Activated CD4-positive, CD25-positive, alpha-beta regulatory T cell treated with anti-CD3 and anti-CD28 coated beads, Interleukin-2, amount 50 U/mL, for 24 hours (primary cell): Measurements from ENCODE around the gene HCN2.

Experiments used
- ATAC-seq, 2 donors: fragments of 150-1000 bp; cut with Tn5 transposase; one replicate each; pipeline ENCODE4 v1.10.0; 2021; ENCODE audit warnings: mild to moderate bottlenecking in 1 of 2, moderate library complexity in 1 of 2

HCN2 gene

DNA sequence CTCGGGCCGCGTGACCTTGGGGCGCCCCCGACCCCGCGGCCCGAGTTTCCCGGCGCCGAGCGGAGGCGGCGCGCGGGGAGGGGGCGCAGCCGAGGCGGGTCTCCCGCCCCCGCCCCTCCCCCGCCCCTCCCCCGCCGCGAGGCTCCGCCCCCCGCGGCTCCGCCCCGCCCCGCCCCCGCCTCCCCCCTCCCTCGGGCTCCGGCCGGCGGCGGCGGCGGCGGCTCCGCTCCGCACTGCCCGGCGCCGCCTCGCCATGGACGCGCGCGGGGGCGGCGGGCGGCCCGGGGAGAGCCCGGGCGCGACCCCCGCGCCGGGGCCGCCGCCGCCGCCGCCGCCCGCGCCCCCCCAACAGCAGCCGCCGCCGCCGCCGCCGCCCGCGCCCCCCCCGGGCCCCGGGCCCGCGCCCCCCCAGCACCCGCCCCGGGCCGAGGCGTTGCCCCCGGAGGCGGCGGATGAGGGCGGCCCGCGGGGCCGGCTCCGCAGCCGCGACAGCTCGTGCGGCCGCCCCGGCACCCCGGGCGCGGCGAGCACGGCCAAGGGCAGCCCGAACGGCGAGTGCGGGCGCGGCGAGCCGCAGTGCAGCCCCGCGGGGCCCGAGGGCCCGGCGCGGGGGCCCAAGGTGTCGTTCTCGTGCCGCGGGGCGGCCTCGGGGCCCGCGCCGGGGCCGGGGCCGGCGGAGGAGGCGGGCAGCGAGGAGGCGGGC is at the start of gene HCN2:
TSS of gene HCN2 (plus strand) at position 189 of the 703 bp plus-strand sequence. CDS start at position 254, 65 bp downstream.
- ATAC-seq: no peak

DNA sequence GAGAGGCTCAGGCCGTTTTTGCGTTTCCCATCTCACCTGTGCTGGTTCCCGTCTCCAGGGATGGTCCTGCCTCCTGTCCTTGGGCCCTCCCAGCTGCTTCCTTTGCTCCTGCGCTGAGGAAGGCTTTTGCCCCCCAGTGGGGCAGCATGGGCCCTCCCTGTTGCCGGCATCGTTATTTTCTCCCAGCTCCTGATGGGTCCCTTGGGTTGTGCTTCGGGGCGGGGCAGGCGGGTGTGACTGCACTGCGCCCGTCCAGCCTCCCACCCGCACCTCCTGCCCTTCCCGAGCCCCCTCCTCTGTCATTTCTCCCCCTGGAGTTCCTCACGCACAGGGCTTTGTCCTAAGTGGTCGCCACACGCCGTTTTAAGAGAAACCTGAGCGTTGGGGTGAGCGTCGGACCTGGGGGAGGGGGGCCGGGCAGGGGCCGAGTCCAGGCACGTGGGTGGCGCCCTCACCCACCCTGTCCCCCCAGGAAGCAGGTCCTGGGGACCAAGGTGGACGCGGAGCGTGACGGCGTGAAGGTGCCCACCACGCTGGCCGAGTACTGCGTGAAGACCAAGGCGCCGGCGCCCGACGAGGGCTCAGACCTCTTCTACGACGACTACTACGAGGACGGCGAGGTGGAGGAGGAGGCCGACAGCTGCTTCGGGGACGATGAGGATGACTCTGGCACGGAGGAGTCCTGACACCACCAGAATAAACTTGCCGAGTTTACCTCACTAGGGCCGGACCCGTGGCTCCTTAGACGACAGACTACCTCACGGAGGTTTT is 48.6 kb upstream of the HCN2 start:
- no peak for ATAC-seq

DNA sequence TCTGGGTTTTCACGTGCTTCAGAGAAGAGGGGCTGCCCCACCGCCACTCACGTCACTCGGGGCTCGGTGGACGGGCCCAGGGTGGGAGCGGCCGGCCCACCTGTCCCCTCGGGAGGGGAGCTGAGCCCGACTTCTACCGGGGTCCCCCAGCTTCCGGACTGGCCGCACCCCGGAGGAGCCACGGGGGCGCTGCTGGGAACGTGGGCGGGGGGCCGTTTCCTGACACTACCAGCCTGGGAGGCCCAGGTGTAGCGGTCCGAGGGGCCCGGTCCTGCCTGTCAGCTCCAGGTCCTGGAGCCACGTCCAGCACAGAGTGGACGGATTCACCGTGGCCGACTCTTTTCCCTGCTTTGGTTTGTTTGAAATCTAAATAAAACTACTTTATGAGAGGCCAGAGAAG is 48.0 kb upstream of the HCN2 start:
- ATAC-seq: no peak

DNA sequence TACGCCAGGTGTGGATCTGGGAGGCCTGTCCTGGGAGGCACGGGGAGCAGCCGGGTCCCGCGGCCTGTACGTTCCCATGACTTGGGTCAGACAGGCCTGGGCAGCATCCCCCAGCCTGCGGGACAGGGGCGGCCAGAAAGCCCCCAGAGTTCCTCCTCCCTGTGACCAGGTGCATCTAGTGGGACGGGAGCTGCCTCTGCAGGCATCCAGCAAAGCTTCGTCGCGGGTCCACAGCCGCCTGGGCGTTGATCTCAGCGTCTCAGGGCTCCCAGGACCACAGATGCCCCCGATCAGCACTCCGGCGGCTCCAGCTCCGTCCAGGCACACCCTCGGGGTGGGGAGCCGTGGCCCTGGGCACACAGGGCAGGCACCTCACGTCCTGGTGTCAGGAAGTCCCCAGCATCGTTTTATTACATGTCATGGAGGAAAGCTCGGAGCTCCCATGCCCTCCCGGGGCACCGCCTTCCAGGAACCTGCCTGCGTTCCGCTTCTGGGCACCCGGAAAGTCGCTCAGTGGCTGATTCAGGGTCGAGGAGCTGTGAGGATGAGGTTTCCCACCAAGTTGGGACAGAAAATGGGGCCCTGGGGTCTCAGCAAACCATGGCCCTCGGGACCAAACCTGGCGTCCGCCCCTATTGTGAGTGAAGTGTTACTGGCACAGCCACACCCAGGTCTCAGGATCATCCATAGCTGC is 47.4 kb upstream of the HCN2 start:
- ATAC-seq: no peak

DNA sequence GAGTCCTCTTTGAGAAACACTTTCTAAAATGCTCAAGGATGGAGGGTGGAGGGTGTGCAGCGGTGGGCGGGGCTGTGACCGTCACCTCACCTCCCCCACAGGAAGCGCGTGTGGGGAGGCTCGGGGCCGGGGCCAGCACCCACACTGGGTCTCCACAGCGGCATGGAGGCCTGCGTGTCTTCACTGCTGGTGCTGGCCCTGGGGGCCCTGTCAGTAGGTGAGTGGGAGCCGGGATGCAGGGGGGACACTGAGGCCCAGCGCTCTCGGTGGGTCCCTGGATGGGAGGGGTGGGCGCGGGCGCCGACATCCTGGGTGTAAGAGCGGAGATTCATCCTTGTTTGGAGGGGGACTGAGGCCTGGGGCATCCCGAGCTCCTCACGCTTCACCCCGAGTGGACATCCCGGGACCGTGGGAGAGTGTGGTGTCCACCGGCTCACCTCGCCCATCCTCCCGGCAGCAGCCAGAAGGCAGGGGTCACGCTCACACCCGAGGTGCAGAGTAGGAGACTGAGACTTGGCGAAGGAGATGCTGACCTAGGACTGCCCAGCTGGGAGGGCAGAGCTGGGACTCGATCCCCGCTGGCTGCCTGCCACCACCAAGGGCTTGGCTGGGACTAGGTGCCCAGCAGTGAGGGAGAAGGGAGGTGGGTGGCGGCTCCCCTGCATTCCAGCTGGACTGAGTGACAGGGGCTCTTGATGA is 45.6 kb upstream of the HCN2 start, which contains the start of gene GZMM:
TSS of gene GZMM (plus strand) at position 144 of the 699 bp plus-strand sequence. CDS start at position 163, 19 bp downstream.
- peak; percentile 96 to 97 for ATAC-seq

DNA sequence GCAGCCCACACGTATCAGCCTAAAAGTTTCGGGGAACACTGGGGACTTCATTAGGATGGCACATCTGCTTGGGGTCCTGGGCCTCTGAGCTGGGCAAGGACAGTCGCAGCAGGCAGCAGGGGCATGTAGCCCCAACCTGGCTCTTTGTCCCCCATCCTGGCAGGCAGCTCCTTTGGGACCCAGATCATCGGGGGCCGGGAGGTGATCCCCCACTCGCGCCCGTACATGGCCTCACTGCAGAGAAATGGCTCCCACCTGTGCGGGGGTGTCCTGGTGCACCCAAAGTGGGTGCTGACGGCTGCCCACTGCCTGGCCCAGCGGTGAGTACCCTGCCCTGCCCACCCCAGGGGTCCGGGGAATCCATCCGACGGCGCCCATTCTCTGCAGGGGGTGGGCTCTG is 42.6 kb upstream of the HCN2 start:
- no peak for ATAC-seq

DNA sequence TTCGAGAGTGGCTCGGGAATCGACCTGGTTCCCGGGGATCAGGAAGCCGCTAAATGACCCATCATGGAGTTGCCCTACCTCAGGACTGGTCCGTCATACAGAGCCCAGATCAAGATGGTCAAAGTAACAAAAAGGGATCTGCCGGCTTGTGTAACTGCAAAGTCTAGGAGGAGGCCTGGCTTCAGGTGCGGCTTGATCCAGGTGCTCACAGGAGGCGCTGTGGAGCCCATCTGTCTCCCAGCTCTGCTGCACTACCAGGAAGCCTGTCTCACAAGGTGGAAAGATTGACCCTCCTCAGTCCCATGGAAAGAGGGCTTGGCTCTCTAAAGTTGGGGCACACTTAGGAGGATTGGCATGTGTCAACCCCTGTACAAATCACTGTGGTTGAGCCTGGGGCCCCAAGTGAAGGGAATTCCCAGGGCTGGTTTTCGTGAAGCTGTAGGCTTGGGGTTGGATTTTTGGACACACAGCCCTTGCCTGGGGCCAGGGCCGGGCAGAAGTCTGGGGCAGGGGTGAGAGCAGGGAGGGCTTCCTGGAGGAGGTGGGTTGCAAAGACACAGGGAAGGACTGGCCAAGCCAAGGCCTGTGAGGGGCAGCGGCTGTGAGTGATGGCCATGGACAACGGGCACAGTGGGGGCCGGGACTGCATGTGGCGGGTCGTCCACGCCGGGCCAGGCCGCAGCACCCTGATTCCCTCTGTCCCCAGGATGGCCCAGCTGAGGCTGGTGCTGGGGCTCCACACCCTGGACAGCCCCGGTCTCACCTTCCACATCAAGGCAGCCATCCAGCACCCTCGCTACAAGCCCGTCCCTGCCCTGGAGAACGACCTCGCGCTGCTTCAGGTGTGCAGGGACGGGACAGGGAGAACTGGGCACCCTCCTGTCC is 41.6 kb upstream of the HCN2 start:
- no peak for ATAC-seq

DNA sequence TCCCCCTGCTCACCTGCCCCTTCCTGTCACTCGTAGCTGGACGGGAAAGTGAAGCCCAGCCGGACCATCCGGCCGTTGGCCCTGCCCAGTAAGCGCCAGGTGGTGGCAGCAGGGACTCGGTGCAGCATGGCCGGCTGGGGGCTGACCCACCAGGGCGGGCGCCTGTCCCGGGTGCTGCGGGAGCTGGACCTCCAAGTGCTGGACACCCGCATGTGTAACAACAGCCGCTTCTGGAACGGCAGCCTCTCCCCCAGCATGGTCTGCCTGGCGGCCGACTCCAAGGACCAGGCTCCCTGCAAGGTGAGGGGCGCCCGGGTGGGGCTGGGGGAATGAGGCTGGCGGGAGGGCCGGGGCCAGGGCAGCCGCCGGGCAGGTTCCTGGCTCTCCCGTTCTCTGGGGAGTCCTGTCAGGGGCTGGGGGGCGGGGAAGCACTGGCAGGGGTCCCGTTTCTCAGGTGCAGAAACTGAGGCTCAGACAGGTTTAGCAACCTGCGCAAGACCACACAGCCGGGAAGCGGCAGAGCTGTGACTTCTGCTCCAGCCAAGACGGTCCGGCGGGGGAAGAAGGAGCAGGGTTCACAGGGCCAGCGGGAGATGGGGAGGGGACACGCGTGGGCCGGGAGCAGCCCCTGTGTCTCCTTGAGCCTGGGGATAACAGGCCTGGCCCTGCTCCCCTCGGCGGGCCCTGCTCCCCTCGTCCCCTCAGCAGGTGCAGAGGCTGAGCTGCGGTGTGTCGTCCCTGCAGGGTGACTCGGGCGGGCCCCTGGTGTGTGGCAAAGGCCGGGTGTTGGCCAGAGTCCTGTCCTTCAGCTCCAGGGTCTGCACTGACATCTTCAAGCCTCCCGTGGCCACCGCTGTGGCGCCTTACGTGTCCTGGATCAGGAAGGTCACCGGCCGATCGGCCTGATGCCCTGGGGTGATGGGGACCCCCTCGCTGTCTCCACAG is 40.5 kb upstream of the HCN2 start:
- no peak for ATAC-seq

DNA sequence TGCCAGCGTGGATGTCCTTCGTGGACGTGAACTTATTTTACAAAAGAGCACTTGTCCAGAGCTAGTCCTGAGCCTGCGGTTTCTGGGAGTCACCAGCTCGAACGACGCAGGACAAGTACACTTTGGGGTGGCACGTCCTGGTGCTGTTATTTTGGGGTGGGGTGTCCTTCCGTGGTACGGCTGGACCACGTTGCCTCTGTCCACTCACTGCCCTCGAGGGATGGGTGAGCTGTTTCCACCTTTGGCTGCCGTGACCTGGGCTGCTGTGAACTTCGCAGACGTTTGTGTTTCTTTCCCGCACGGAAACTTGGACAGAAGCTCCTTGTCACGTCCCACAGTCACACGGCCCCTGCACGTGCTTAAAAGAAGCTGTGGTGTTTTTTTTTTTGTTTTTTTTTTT is 34.9 kb upstream of the HCN2 start:
- ATAC-seq: no peak

DNA sequence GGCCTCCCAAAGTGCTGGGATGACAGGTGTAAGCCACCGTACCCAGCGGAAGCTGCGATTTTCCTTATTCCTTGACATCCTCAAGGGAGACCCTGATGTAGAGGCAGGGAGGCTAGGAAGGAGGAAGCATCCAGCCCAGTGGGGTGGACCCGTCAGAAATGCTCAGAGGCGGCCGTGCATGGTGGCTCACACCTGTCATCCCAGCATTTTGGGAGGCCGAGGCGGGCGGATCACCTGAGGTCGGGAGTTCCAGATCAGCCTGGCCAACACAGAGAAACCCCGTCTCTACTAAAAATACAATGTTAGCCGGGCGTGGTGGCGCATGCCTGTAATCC is 34.2 kb upstream of the HCN2 start:
- no peak for ATAC-seq

DNA sequence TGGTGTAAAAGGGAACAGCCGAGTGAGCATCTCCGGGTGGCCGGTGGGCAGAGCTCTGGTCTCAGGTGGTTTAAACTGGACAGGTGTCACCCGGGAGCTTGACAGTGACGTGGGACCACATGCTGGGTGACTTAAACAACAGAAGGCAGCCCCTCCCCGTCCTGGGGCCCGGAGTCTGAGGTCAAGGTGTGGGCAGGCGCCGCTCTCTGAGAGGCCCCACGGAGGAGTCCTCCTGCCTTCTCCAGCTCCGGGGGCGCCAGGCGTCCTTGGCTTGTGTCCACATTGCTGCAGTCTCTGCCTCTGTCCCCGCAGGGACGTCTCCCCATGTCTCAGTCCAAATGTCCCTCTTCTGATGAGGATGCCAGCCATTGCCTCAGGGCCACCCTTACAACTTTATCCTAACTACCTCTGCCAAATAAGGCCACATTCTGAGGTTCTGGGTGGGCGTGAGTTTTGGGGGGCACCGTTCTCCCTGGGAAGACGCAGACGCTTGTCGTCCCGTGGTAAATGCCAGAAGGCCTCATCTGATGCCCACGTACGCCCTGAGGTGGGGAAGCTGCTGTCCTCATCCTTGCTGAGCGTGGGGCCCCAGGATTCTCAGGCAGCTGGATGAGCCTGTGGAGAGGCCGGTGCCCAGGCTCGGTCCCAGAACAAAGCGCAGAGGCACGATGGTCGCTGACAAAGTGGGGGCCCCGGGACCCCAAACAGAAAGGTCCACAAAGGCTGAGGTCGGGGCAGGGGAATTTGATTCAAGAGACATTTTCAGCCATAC is 32.9 kb upstream of the HCN2 start:
- ATAC-seq: no peak

DNA sequence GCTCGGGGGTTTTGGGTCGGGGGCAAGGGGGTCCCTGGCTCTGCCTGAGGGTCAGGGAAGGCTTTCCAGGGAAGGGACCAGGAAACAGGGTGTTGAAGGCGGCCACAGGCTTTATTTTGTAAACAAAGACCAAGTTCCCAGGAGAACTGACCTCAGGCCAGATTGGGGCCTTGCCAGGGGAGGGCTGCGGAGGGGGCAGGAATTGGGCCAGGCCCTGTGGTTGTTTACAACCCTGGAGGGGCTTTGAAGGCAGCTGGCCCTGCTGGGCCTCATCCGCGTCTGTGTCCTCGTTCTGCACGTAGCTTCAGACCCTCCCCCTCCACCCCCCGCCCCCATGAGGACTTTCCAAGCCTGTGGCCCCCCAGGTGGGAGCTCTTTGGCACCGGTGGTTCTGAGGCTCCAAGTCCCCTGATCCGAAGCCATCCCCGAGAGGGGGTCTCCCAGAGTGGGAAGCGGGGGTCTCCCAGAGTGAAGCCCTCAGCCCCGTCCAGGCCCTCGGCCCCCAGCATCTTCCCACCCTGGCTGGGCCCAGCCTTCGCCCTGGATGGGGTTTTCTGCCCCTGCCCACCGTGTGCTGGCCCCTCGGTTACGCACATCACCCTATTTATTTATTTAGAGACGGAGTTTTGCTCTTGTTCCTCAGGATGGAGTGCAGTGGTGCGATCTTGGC is 30.8 kb upstream of the HCN2 start:
- ATAC-seq: no peak

DNA sequence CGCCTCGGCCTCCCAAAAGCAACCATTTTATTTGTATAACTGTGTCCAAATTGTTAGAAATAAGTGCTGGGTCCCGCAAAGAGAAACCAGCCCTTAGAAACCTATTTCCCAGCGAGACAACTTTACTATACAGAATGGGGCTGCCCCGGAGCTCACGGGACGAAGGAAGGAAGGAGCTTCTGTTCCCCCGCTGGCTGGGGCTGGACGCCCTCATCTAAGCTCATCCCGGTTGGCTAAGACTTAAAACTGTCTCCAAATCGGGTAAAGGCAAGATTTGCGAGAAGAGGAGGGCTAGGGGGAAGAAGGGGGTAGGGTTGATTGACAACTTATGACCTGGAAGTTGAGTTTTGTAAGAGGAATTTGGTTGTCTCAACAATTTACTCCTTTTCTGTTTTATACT is 29.6 kb upstream of the HCN2 start:
- ATAC-seq: no peak

DNA sequence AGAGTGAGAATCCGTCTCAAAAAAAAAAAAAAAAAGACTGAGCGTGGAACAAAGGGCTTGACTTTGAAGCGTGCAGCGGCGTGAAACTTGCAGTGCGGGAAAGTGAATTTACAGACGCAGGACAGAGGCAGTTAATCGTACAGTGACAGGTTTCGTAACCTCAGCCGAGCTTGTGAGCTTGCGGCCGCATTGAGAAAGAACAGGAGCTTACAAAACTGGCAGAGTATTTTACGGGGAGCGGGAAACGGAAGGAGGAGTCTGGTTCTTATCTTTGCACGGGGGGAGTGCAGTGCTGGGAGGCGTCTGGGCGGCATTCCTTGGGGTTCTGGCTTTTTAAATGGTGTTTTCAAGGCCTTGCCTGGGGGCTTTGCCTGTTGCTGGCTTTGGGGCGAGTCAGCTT is 23.3 kb upstream of the HCN2 start:
- no peak for ATAC-seq

DNA sequence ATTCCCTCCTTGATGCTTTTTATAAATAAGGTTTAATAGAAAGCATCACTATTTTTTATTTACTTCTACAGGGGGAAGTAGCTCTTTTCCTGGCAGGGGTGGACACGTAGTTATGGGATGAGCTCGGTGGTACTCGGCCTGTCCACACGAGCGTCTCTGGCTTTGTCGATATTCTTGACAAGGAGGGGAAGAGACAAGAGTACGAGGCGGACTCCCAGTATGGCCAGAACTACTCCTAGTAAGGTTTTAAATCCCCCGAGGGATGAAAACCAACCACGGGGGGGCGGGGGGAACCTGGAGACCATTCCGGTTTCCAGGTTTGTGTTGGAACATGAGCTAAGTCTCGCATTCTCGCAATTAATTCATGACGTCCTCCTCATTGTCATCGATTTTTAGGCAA is 22.8 kb upstream of the HCN2 start:
- ATAC-seq: no peak

DNA sequence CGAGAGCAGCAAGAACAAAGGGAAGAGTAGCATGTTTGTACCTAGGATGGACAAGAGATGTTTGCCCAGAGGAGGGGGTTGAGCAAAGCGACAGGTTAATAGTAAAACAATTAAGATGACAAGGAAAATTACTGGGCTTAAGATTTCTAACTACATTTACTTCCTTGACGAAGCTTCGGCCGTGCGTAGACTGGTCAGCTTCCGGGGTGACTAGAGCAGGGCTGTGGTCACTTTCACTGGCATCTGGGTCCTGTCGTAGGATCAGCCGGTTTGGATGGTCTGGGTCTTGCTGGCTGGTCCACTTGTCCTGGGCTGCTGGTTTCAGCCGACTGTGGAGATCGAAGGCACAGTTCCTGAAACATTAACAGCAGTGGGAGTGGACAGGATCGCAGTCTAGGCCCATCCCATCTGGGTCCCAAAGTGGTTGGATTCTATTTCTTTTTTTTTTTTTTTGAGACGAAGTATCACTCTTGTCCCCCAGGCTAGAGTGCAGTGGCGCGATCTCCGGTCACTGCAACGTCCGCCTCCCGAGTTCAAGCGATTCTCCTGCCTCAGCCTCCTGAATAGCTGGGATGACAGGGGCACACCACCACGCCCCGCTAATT is 22.3 kb upstream of the HCN2 start:
- ATAC-seq: no peak

DNA sequence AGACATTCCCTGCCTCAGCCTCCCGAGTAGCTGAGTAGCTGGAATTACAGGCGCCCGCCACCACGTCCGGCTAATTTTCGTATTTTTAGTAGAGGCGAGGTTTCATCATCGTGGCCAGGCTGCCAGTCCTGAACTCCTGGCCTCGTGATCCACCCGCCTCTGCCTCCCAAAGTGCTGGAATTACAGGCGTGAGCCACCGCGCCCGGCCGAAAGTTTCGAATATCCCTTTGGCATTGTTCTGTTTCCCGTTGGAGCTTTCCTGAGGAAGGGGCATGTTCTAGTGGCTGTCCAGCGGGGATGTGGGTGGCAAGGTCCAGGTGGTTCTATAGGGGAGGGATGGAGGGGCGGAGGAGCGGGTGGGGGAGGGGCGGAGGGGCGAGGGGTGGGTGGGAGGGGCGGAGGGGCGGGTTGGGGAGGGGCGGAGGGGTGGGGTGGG is 19.4 kb upstream of the HCN2 start:
- ATAC-seq: no peak

DNA sequence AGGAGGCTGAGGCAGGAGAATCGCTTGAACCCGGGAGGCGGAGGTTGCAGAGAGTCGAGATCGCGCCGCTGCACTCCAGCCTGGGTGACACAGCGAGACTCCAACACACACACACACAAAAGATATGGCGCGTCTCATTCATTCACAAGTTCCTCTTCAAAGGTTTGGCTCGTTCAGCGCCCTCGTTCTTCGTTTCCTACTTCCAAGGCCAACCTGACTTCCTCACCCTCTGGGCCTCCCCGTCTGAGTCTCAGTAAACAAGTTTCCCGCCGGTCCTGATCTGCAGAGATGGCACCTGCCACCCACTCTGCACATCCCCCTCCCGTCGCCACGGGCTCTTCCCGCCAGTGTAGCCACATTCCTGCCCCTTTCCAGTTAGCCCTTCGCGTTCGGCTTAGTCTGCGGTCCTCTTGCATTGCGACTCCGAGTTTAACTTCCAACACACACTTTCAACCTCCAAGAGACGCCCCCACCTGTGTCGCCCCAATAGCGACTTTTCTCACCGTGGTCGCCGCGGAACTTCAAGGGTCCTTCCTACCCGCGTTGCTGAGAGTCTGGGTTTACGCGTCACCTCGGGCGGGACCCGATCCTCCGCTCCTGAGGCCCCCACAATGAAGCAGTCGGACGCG is 18.6 kb upstream of the HCN2 start:
- peak in 1 of 2 donors; percentile 3 for ATAC-seq

DNA sequence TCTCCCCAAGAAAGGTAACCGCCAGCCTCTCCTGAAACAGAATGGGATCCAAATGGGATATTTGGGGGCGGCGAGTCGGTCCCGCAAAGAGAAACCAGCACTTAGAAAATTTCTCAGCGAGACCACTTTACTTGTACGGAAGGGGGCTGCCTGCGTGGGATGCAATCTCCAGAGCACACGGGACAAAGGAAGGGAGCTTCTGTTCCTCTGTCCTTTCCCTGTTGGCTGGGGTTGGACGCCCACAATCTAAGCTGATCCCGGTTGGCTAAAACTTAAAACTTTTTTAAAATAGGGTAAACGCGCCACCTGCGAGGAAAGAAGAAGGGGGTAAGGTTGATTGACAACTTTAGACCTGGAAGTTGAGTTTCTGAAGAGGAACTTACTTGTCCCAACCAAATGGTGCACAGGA is 18.1 kb upstream of the HCN2 start:
- ATAC-seq: no peak
